PC-9 (cell line): Measurements from ENCODE around the gene LECT2.

Source experiments
- EZH2 ChIP-seq: fragments of 200-600 bp; sonication (generic); IDR thresholded peaks from 2 replicates; pipeline ENCODE4 v1.8.0; 2017; ENCODE audit warnings: antibody characterized with exemption, low read depth
- TF ChIP-seq, protein P1 (sequence below): fragments of 200-600 bp; sonication (generic); conservative IDR thresholded peaks from 2 replicates; pipeline ENCODE4 v1.6.1; 2017; ENCODE audit warnings: mixed run types, antibody characterized with exemption, mild to moderate bottlenecking, moderate library complexity

DNA sequence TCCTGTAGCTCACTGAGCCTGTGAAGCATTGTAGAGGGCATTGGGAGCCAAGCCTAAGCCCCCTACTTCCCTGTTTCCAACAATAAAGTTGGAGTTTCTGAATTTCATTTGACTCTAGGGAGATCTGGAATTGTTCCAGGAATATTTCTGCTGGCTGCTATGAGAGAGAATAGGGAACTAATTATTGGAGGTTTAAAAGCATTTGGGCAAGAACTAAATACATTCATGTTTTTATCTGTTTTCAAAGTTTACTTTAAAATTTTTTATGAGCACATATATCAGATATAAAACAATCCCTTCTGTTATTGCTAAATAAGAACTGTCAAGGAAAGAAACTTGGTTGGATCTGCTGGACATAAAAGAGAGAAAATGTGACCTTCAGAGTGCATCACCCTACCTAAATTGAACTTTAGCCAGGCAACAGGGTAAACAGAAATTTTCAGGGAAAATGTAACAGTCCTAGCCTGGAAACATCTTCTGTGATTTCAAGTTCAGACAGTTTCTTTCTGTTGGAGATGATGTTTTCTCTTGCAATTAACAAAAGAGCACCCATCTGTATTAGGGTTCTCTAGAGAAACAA, 19.3 kb upstream of the LECT2 start:
- TF ChIP-seq, protein P1, sequence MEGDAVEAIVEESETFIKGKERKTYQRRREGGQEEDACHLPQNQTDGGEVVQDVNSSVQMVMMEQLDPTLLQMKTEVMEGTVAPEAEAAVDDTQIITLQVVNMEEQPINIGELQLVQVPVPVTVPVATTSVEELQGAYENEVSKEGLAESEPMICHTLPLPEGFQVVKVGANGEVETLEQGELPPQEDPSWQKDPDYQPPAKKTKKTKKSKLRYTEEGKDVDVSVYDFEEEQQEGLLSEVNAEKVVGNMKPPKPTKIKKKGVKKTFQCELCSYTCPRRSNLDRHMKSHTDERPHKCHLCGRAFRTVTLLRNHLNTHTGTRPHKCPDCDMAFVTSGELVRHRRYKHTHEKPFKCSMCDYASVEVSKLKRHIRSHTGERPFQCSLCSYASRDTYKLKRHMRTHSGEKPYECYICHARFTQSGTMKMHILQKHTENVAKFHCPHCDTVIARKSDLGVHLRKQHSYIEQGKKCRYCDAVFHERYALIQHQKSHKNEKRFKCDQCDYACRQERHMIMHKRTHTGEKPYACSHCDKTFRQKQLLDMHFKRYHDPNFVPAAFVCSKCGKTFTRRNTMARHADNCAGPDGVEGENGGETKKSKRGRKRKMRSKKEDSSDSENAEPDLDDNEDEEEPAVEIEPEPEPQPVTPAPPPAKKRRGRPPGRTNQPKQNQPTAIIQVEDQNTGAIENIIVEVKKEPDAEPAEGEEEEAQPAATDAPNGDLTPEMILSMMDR = no peak
- no peak for TF ChIP-seq EZH2
